Activated naive CD8-positive, alpha-beta T cell treated with anti-CD3 and anti-CD28 coated beads for 36 hours (primary cell): ENCODE measurements around the gene SOCS2. TPM values are rescaled to one million over a fixed set of nuclear protein-coding genes. Genes with fewer than 3 reads are reported as not detected.
"Not testable (repeated sequence)": the region's sequence is repeated elsewhere in the genome, so short reads cannot be mapped to it uniquely, and the experiment has no call there.

Source experiments
- DNase-seq: peaks from one replicate; pipeline ENCODE4 v3.0.0; 2021
- H3K27ac Mint-ChIP-seq: one replicate; pipeline ENCODE4 v1.8.0; 2022; ENCODE audit warnings: mild to moderate bottlenecking, moderate library complexity, mixed read lengths
- H3K27me3 Mint-ChIP-seq: one replicate; pipeline ENCODE4 v1.8.0; 2022; ENCODE audit warnings: mild to moderate bottlenecking, mixed read lengths
- H3K36me3 Mint-ChIP-seq: one replicate; pipeline ENCODE4 v1.8.0; 2021; ENCODE audit warnings: mild to moderate bottlenecking, mixed read lengths
- H3K4me1 Mint-ChIP-seq: one replicate; pipeline ENCODE4 v1.8.0; 2021; ENCODE audit warnings: mixed read lengths
- H3K4me3 Mint-ChIP-seq: one replicate; pipeline ENCODE4 v1.8.0; 2022; ENCODE audit warnings: mild to moderate bottlenecking, moderate library complexity, mixed read lengths
- H3K9me3 Mint-ChIP-seq: one replicate; pipeline ENCODE4 v1.8.0; 2022; ENCODE audit warnings: mixed read lengths
- total RNA-seq, 2 experiments: library from RNA; stranded (reverse); gene quantifications; one replicate each; pipeline ENCODE4 v1.2.3, GENCODE V29; 2021

The SOCS2 gene
- total RNA-seq, 2 experiments from 2014 or later, result 25.8 to 27.0 TPM

GRCh38 chr12:93550748-93551611 is 21.5 kb upstream of the SOCS2 start:
- Mint-ChIP-seq H3K36me3 (no peaks in the 10 kb centered on the region), H3K27ac (no peak overlapping the region), H3K4me1 (no peaks in the 10 kb centered on the region), H3K4me3 (no peak overlapping the region), H3K27me3 (no peaks in the 10 kb centered on the region), H3K9me3 (no peaks in the 10 kb centered on the region)
- DNase-seq, result no peak

- no peak for DNase-seq
Observed at GRCh38 chr12:93552427-93552826, 20.0 kb upstream of the SOCS2 start.

GRCh38 chr12:93557879-93558278 is 14.6 kb upstream of the SOCS2 start:
- Mint-ChIP-seq H3K36me3 (peaks cover 18% of the 10 kb centered on the region), H3K9me3 (peaks cover 15% of the 10 kb centered on the region)
- not testable (repeated sequence) for H3K27ac Mint-ChIP-seq, H3K4me3 Mint-ChIP-seq, H3K27me3 Mint-ChIP-seq, H3K4me1 Mint-ChIP-seq, DNase-seq

More at GRCh38 chr12:93552427-93552826, 20.0 kb upstream of the SOCS2 start:
- no peaks in the 10 kb centered on the region for H3K27me3 Mint-ChIP-seq
- H3K27ac Mint-ChIP-seq, result no peak overlapping the region
- H3K9me3 Mint-ChIP-seq, result no peaks in the 10 kb centered on the region
- no peaks in the 10 kb centered on the region for H3K4me1 Mint-ChIP-seq
- no peaks in the 10 kb centered on the region for H3K36me3 Mint-ChIP-seq
- no peak overlapping the region for H3K4me3 Mint-ChIP-seq

DNA sequence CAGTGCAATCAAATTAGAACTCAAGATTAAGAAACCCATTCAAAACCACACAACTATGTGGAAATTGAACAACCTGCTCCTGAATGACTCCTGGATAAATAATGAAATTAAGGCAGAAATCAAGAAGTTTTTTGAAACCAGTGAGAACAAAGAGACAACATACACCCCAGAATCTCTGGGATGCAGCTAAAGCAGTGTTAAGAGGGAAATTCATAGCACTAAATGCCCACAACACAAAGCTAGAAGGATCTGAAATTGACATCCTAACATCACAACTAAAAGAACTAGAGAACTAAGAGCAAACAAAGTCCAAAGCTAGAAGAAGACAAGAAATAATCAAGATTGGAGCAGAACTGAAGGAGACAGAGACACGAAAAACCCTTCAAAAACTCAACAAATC is 13.8 kb upstream of the SOCS2 start:
- Mint-ChIP-seq H3K36me3 (peaks cover 18% of the 10 kb centered on the region), H3K9me3 (peaks cover 15% of the 10 kb centered on the region)
- not testable (repeated sequence) for H3K4me3 Mint-ChIP-seq, H3K27ac Mint-ChIP-seq, H3K4me1 Mint-ChIP-seq, DNase-seq, H3K27me3 Mint-ChIP-seq

DNA sequence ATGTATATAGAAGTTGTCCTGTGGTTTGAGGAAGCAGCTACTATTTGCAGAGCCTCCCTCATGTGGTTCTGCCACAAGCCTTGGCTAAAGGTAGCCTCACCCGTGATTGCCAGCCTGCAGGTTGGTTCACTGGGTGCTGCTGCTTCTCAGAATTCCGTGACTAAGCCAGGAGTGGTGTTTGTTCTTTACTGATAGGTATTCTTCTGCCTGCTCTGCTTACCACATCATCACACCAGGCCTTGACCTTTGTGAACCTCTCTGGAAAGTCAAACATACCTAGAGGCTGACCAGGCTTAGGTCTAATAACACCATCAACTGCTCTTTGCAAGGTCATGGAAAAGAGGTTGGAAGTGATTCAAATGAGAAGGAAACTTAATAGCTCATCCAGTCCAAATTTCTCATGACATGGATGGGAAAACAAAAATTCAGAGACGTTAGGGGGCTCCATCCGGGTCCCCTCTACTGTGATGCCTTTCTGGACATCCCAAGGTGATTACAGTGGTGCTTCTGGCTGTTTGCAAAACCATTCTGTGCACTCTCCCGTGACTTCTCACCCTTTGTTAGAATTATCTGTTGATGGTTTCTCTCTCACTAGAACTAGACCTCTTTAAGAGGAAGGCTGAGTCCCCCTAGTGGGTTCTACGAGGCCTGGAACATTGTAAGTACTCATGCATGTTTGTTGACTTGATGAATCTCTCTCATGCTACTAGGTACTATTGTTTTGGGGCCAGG is 8.5 kb upstream of the SOCS2 start:
- Mint-ChIP-seq H3K27ac (no peak overlapping the region), H3K4me1 (peaks cover 4% of the 10 kb centered on the region), H3K36me3 (peaks cover 8% of the 10 kb centered on the region), H3K4me3 (no peak overlapping the region), H3K27me3 (no peaks in the 10 kb centered on the region), H3K9me3 (peaks cover 5% of the 10 kb centered on the region)
- DNase-seq, result no peak

DNA sequence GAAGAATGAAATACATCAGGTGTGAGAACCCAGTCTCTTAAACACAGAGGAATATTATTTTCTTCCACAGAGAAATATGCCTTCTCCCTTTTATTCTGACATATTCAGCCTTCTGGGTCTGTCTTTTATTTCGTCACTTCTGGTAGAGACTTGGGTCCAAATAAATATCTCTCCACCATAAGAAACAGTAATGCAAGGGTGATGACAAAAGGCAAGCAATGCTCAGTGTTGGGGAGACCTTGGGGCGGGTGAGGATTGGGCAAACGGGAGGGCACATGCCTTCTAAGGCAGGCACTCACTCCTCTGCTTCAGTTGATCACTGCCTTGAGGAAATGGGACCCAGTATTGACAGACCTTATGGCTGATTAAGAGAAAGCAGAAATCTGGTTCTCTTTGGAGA is 6.7 kb upstream of the SOCS2 start:
- DNase-seq, result no peak
- H3K9me3 Mint-ChIP-seq, result no peaks in the 10 kb centered on the region
- H3K27ac Mint-ChIP-seq, result no peak overlapping the region
- peaks cover 9% of the 10 kb centered on the region for H3K4me1 Mint-ChIP-seq
- H3K27me3 Mint-ChIP-seq, result no peaks in the 10 kb centered on the region
- H3K36me3 Mint-ChIP-seq, result peaks cover 3% of the 10 kb centered on the region
- no peak overlapping the region for H3K4me3 Mint-ChIP-seq

GRCh38 chr12:93567174-93567573 is 5.3 kb upstream of the SOCS2 start:
- peaks cover 3% of the 10 kb centered on the region for H3K36me3 Mint-ChIP-seq
- no peak for DNase-seq
- H3K27ac Mint-ChIP-seq, result no peak overlapping the region
- peaks cover 1% of the 10 kb centered on the region for H3K27me3 Mint-ChIP-seq
- H3K4me1 Mint-ChIP-seq, result peaks cover 10% of the 10 kb centered on the region
- no peak overlapping the region for H3K4me3 Mint-ChIP-seq
- no peaks in the 10 kb centered on the region for H3K9me3 Mint-ChIP-seq

DNA sequence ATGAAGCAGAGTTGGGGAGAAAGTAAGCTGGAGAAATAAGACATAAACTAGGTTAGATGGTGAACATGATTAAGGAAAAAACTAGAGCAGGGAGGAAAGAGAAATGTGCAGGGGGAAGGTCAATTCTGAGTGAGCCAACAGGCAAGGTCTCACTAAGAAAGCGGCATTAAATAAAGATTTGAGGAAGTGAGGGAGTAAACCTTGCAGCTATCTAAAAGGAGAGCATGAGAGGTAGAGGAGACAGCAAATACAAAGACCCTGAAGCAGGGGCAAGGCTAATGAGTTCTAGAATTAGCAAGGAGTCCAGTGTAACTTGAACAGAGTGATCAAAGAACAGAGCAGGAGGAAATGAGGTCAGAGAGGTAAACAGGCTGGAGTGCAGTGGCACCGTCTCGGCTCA is 4.4 kb upstream of the SOCS2 start:
- Mint-ChIP-seq H3K27me3 (peaks cover 9% of the 10 kb centered on the region), H3K4me1 (peaks cover 19% of the 10 kb centered on the region), H3K9me3 (no peaks in the 10 kb centered on the region), H3K27ac (no peak overlapping the region), H3K36me3 (peaks cover 9% of the 10 kb centered on the region), H3K4me3 (no peak overlapping the region)
- no peak for DNase-seq

- Mint-ChIP-seq H3K27ac (peak overlapping the region; percentile 84), H3K9me3 (no peaks in the 10 kb centered on the region), H3K36me3 (peaks cover 16% of the 10 kb centered on the region), H3K4me3 (peak overlapping the region; percentile 87), H3K4me1 (peaks cover 25% of the 10 kb centered on the region), H3K27me3 (peaks cover 16% of the 10 kb centered on the region)
- DNase-seq, result no peak
Observed at GRCh38 chr12:93569301-93569655, 3.2 kb upstream of the SOCS2 start.

DNA sequence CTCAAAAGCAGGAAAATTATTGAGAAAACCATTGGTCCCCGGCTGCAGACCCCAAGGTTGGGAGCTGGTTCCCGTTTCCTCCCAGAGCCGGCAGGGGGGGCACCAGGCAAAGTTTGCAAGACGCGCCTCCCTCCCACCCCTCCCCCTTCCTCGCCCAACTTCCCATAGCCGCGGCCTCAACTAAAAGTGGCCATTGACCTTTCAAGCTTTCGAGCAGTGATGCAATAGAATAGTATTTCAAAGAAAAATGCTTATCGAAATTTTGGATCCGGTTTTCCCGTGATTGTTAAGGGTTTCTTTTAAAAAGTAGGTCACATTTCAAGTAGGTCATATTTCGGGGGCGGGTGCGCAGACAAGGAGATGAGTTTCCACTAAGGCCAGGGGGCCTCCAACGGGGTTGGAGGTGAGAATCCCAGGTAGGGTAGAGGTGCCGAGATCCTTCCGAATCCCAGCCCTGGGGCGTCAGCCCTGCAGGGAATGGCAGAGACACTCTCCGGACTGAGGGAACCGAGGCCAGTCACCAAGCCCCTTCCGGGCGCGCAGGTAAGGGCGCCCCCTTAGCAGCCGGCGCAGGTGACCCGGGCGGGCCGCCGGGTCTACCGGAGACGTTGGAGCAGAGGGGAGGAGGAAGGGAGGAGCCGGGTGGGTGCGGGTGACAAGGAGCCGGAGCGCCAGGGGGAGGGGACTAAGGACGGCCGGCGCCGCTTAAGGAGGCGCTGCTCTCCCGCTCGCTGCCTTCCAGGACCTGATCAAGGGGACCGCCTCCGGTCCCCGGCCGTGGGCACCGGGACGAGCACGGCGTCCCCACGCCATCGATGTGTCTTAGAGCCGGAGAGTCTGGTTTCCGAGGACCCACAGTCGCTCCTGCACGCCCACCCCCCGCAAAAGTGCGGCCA is 2.6 kb upstream of the SOCS2 start:
- Mint-ChIP-seq H3K9me3 (no peaks in the 10 kb centered on the region), H3K27me3 (peaks cover 16% of the 10 kb centered on the region), H3K4me1 (peaks cover 27% of the 10 kb centered on the region), H3K4me3 (peak overlapping the region; percentile 87), H3K27ac (peak overlapping the region; percentile 84), H3K36me3 (peaks cover 19% of the 10 kb centered on the region)
- peak; percentile 77 for DNase-seq

- peak; percentile 94 for DNase-seq
- H3K4me3 Mint-ChIP-seq, result peak overlapping the region; percentile 87
- H3K36me3 Mint-ChIP-seq, result peaks cover 21% of the 10 kb centered on the region
- H3K9me3 Mint-ChIP-seq, result no peaks in the 10 kb centered on the region
- peak overlapping the region; percentile 84 for H3K27ac Mint-ChIP-seq
- H3K27me3 Mint-ChIP-seq, result peaks cover 16% of the 10 kb centered on the region
- peaks cover 28% of the 10 kb centered on the region for H3K4me1 Mint-ChIP-seq
Observed at GRCh38 chr12:93570552-93571364, 1.7 kb upstream of the SOCS2 start.

DNA sequence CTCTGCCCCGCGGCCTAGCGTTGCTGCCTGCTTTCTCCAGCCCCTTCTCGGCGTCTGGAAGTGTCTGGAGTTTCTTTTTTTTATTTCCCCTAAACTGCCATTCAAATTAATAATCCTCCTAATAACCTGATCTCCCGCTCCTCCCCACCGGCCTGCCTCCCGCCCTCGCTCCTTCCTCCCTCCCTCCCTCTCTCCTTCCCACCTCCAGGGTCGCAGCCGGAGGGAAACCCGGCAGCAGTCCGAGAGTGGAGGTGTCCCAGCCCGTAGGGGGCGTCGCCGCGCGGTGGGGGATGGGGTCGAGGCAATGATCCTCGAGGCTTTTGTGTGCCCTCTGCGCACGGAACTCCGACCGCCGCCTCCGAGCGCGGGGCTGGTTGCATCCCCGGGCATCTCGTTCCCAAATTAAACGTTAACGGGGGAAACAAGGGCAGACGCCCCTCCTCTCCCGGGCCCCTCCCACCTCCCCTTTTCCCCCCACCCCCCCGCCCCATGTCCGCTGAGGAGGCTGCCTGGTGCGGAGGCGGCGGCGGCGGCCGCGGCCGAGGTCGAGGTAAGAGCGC is 1.0 kb upstream of the SOCS2 start:
- peak; percentile 81 for DNase-seq
- Mint-ChIP-seq H3K36me3 (peaks cover 17% of the 10 kb centered on the region), H3K4me3 (peak overlapping the region; percentile 71), H3K9me3 (no peaks in the 10 kb centered on the region), H3K27me3 (peaks cover 16% of the 10 kb centered on the region), H3K4me1 (peaks cover 28% of the 10 kb centered on the region), H3K27ac (peak overlapping the region; percentile 79)

DNA sequence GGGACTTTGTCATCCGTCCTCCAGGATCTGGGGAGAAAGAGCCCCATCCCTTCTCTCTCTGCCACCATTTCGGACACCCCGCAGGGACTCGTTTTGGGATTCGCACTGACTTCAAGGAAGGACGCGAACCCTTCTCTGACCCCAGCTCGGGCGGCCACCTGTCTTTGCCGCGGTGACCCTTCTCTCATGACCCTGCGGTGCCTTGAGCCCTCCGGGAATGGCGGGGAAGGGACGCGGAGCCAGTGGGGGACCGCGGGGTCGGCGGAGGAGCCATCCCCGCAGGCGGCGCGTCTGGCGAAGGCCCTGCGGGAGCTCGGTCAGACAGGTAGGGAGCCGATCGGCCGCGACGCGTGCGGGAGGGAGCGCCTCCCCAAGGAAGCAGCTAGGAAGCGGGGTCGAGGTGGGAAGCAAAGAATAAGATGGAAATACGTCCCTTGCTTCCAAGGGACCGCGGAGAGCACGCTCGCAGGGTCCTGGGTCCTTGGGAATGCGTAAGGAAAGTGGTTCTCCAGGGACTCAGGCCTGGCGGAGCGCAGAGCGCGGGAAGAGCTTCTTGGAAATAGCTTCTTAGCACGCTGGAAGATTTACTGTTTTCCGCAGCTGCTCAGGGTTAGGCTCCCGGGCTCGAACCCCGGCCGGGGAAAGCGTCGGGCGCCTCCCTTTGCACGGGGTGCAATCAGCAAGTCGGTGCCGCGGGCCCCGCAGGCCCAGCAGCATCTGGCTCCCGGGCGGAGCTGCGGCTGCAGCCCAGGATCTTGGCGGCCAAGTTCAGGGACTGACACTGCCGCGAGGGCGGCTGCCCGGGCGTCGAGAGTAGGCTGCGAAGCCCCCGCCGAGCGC is 457 bp downstream of the SOCS2 start:
- Mint-ChIP-seq H3K4me3 (peak overlapping the region; percentile 85), H3K27me3 (peaks cover 16% of the 10 kb centered on the region), H3K4me1 (peaks cover 30% of the 10 kb centered on the region), H3K27ac (no peak overlapping the region), H3K36me3 (peaks cover 25% of the 10 kb centered on the region), H3K9me3 (no peaks in the 10 kb centered on the region)
- peak; percentile 42 for DNase-seq
